WI38 (cell line): ENCODE measurements around the gene C12orf75.
A peak's percentile ranks its signal among the peaks of the same experiment; 100 is the strongest.

ENCODE experiments used
- H3K4me3 ChIP-seq: 2 replicates; pipeline ENCODE4 v1.5.1; 2011; ENCODE audit warnings: low read depth, mild to moderate bottlenecking, control low read depth, low read length
- TF ChIP-seq, protein P1 (sequence below): IDR thresholded peaks from 2 replicates; pipeline ENCODE4 v1.5.1; 2012; ENCODE audit warnings: low read depth, mild to moderate bottlenecking, control low read depth, low read length

C12orf75 gene

GRCh38 chr12:105419606-105420005 is 89.1 kb downstream of the C12orf75 start:
- no peak overlapping the region for H3K4me3 ChIP-seq

DNA sequence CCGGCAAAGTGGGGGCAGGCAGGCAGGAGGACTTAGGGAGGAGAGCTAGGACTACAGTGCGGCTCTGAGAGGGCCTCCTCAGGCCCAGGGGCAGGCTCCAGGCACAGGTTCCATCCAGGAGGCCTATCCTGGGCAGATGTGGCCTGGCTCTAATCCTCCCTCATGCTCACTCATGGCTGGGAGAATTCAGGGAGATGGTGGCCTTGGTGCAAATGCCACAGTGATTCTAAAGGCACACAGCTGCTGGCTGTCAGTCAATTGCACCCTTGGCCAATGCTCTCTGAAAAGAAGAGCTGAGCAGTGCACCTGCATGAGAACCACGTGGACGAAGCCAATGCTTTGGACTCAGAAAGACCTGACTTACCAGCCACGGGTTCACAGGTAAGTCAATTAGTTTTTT is 89.6 kb downstream of the C12orf75 start:
- TF ChIP-seq, protein P1, sequence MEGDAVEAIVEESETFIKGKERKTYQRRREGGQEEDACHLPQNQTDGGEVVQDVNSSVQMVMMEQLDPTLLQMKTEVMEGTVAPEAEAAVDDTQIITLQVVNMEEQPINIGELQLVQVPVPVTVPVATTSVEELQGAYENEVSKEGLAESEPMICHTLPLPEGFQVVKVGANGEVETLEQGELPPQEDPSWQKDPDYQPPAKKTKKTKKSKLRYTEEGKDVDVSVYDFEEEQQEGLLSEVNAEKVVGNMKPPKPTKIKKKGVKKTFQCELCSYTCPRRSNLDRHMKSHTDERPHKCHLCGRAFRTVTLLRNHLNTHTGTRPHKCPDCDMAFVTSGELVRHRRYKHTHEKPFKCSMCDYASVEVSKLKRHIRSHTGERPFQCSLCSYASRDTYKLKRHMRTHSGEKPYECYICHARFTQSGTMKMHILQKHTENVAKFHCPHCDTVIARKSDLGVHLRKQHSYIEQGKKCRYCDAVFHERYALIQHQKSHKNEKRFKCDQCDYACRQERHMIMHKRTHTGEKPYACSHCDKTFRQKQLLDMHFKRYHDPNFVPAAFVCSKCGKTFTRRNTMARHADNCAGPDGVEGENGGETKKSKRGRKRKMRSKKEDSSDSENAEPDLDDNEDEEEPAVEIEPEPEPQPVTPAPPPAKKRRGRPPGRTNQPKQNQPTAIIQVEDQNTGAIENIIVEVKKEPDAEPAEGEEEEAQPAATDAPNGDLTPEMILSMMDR: no peak
- no peak overlapping the region for H3K4me3 ChIP-seq

More at GRCh38 chr12:105419606-105420005, 89.1 kb downstream of the C12orf75 start:
- TF ChIP-seq, protein P1: no peak

DNA sequence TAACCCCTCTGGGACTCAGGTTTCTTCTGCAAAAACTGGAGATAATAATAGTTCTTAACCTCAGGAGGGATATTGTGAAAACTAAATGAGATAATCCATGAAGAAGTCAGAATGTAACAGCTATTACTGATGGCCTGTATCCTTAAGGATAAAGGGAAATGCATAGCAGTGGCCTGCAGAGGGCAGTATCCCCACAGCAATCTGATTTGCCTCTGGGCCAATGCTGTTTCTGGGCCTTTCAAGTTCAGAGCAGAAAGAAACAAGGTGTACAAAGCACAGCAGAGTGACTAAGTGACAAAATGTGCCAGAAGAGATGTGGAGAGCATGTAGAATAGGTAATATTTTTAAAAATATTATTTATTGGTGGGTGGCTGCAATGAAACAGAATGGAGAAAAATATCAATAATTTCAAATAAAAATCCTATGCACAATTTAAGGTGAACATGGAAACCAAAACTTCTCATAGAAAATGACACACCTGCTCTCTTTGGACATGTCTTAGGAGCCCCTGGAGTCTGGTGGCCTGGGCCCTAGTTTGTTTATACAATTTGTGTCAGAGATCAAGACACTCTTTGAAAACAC is 90.3 kb downstream of the C12orf75 start:
- TF ChIP-seq, protein P1: peak; percentile 70
- no peak overlapping the region for H3K4me3 ChIP-seq
